CD4-positive, alpha-beta memory T cell (primary cell): Measurements from ENCODE around the gene GOLGA1. TPM values are rescaled to one million over a fixed set of nuclear protein-coding genes. Genes with fewer than 3 reads are reported as not detected.
A peak's percentile ranks its signal among the peaks of the same experiment; 100 is the strongest.

Source experiments
- CTCF ChIA-PET: fragments of 350-600 bp; sonication (Branson Sonifier 250); formaldehyde crosslinking; loops from one replicate; lab custom pipeline; 2021; ENCODE audit warnings: inconsistent platforms; ENCODE audit not compliant: partially characterized antibody; lab: Charles Lee
- POLR2A ChIA-PET: fragments of 350-600 bp; sonication (Branson Sonifier 250); formaldehyde crosslinking; loops from one replicate; lab custom pipeline; 2021; ENCODE audit not compliant: partially characterized antibody; lab: Charles Lee
- DNase-seq, 5 donors: peaks; one replicate each; pipeline versions ENCODE4 v3.0.0 to v3.0.0-alpha.2; 2020 to 2022; ENCODE audit warnings: mixed read lengths in 1 of 5
- H3K27ac ChIP-seq: one replicate; pipeline ENCODE4 v1.7.0; 2013; ENCODE audit warnings: low read depth, low read length
- H3K27me3 ChIP-seq: 2 replicates; pipeline ENCODE4 v1.7.0; 2013; ENCODE audit warnings: mild to moderate bottlenecking, low read length, moderate library complexity; ENCODE audit not compliant: insufficient read depth
- H3K36me3 ChIP-seq: 2 replicates; pipeline ENCODE4 v1.7.0; 2013; ENCODE audit warnings: mild to moderate bottlenecking, low read length, moderate library complexity; ENCODE audit not compliant: insufficient read depth
- H3K4me1 ChIP-seq: 2 replicates; pipeline ENCODE4 v1.7.0; 2013; ENCODE audit warnings: mild to moderate bottlenecking, low read length, moderate library complexity; ENCODE audit not compliant: insufficient read depth
- H3K4me3 ChIP-seq, 2 donors: one replicate each; pipeline ENCODE4 v1.7.0; 2013; ENCODE audit warnings: low read length in 2 of 2, mild to moderate bottlenecking in 1 of 2
- H3K9me3 ChIP-seq, 2 donors: one replicate each; pipeline ENCODE4 v1.7.0; 2013; ENCODE audit warnings: low read length in 2 of 2, control low read depth in 1 of 2; ENCODE audit not compliant: control insufficient read depth in 1 of 2
- H3K27ac Mint-ChIP-seq, 7 donors: one replicate each; pipeline ENCODE4 v1.8.0; 2020 to 2021; ENCODE audit warnings: mixed read lengths in 7 of 7, mild to moderate bottlenecking in 6 of 7, inconsistent platforms in 3 of 7, moderate library complexity in 3 of 7
- H3K27me3 Mint-ChIP-seq, 2 donors: one replicate each; pipeline ENCODE4 v1.8.0; 2020 to 2021; ENCODE audit warnings: mixed read lengths in 2 of 2
- H3K36me3 Mint-ChIP-seq, 2 donors: one replicate each; pipeline ENCODE4 v1.8.0; 2020 to 2021; ENCODE audit warnings: mixed read lengths in 2 of 2, inconsistent platforms in 1 of 2, mild to moderate bottlenecking in 1 of 2
- H3K4me1 Mint-ChIP-seq, 4 donors: one replicate each; pipeline ENCODE4 v1.8.0; 2020 to 2021; ENCODE audit warnings: mixed read lengths in 4 of 4, mild to moderate bottlenecking in 1 of 4
- H3K4me3 Mint-ChIP-seq, 8 donors: one replicate each; pipeline ENCODE4 v1.8.0; 2020 to 2021; ENCODE audit warnings: mixed read lengths in 8 of 8, mild to moderate bottlenecking in 7 of 8, moderate library complexity in 6 of 8, inconsistent platforms in 3 of 8
- H3K9me3 Mint-ChIP-seq, 8 donors: one replicate each; pipeline ENCODE4 v1.8.0; 2020 to 2021; ENCODE audit warnings: mixed read lengths in 8 of 8, mild to moderate bottlenecking in 5 of 8, inconsistent platforms in 3 of 8, moderate library complexity in 1 of 8
- intact Hi-C: fragments of 100-400 bp; cut with micrococcal nuclease; formaldehyde crosslinking; loops from one replicate; pipeline ENCODE4 v1.15.1; 2023
- polyA plus RNA-seq, 2 donors: library from polyadenylated mRNA; unstranded; fragments of 300-500 nt; fragmentation: Illumina TruSeq; gene quantifications; one replicate each; pipeline ENCODE4 v1.2.3, GENCODE V29; 2021
- total RNA-seq, 2 experiments: library from RNA; stranded (reverse); gene quantifications; one replicate each; pipeline ENCODE4 v1.2.3, GENCODE V29; 2021

The GOLGA1 gene, protein sequence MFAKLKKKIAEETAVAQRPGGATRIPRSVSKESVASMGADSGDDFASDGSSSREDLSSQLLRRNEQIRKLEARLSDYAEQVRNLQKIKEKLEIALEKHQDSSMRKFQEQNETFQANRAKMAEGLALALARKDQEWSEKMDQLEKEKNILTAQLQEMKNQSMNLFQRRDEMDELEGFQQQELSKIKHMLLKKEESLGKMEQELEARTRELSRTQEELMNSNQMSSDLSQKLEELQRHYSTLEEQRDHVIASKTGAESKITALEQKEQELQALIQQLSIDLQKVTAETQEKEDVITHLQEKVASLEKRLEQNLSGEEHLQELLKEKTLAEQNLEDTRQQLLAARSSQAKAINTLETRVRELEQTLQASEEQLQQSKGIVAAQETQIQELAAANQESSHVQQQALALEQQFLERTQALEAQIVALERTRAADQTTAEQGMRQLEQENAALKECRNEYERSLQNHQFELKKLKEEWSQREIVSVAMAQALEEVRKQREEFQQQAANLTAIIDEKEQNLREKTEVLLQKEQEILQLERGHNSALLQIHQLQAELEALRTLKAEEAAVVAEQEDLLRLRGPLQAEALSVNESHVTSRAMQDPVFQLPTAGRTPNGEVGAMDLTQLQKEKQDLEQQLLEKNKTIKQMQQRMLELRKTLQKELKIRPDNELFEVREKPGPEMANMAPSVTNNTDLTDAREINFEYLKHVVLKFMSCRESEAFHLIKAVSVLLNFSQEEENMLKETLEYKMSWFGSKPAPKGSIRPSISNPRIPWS
- total RNA-seq (10 to 100 TPM; 27.3 to 38.3 TPM), polyA plus RNA-seq (1 to 10 TPM; 3.1 to 6.0 TPM)

DNA sequence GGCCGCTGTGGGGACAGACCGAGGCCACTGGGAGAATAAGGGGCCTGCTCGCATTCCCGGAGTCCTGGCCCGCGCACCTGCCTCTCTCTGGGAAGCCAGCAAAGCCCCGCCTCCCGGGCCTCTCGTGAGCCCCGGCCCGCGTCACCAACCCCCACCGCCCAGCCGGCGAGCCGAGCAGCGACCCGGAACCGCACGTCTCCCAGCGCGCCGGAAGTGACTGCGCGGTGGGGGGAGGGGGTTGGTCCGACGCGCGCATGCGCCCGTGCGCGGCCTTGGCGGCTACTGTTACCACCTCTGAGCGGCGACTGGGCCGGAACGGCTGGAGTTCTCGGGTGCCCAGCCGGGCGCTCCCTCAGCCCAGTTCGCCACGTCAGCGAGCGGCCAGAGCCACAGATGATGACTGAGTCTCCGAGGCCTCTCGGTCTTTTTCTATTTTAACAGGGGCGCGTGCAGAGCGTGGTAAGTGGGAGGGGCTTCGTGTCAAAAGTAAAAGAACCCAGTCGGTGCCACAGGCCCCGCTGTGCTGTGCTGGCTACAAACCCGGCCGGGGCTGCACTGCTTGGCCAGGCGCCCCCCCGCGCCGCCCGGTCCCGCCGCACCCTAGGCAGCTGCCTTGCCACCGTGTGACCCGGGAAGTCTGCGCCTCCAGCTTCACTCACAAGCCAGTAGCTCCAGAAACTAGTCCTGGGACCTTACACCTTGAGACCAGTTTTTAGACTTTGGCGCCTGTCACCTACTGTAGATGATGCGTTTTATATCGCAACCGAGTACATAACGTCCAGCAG is at the start of gene GOLGA1:
Gene GOLGA1, minus strand, starts transcription at position 190 of the 785 bp plus-strand sequence. CDS start 2,372 bp downstream, outside the sequence.
- Histone ChIP-seq H3K4me3 (peak within 1 kb of the TSS; percentile 94 to 99), H3K36me3 (peaks cover 2% of the 10 kb centered on the region), H3K4me1 (peaks cover 18% of the 10 kb centered on the region), H3K27me3 (no peaks in the 10 kb centered on the region), H3K9me3 (no peaks in the 10 kb centered on the region), H3K27ac (peak within 1 kb of the TSS; percentile 96)
- CTCF ChIA-PET: interaction anchor here (0.9 to 1.2 kb wide), 4 partner anchors 24 to 300 kb away, joined by 3 to 7 read pairs (median 5); partner anchors contain the start of genes HSPA5 and SCAI
- H3K4me3 Mint-ChIP-seq: peak within 1 kb of the TSS; percentile 91 to 97 (median 96)
- no peaks in the 10 kb centered on the region for H3K9me3 Mint-ChIP-seq
- intact Hi-C loops: loop anchor here (1.0 to 2.0 kb wide), 7 partner anchors 24 to 300 kb away; partner anchors contain the start of genes ARPC5L, HSPA5, NR6A1 and PPP6C
- POLR2A ChIA-PET: interaction anchor here (0.8 to 3.4 kb wide), 17 partner anchors 9 to 300 kb away, joined by 3 to 51 read pairs (median 5); partner anchors contain the start of genes ARPC5L, HSPA5, NR6A1 and RPL35
- H3K36me3 Mint-ChIP-seq: peaks cover 7 to 25% of the 10 kb centered on the region in 2 donors
- peak; percentile 93 to 95 (median 94) for DNase-seq
- no peaks in the 10 kb centered on the region for H3K27me3 Mint-ChIP-seq
- peaks cover 13 to 35% (median 27%) of the 10 kb centered on the region in 4 donors for H3K4me1 Mint-ChIP-seq
- peak within 1 kb of the TSS; percentile 86 to 99 (median 97) for H3K27ac Mint-ChIP-seq

DNA sequence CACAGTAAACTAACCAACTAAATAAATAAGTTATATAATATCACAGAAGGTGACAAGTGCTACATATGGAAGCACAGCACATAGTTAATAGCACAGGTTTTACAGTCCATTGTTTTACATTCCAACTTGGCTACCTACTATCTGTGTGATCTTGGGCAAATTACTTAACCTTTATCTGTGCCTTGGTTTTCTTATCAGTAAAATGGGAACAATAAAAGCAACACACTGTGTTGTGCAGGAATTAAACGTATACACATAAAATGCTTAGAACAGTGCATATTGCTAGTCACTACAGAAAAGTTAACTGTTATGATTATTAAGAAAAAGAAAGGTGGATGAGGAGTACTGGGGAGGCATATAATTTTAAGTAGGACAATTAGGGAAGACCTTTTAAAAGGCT is 42.8 kb upstream of the GOLGA1 start:
- H3K9me3 Mint-ChIP-seq: no peaks in the 10 kb centered on the region
- POLR2A ChIA-PET: no interaction called here
- H3K27ac Mint-ChIP-seq: no peak overlapping the region
- H3K4me1 Mint-ChIP-seq: no peaks in the 10 kb centered on the region
- H3K9me3 ChIP-seq: no peaks in the 10 kb centered on the region
- CTCF ChIA-PET: no interaction called here
- no peak overlapping the region for H3K4me3 ChIP-seq
- H3K36me3 Mint-ChIP-seq: peaks cover 23 to 37% of the 10 kb centered on the region in 2 donors
- H3K27me3 ChIP-seq: no peaks in the 10 kb centered on the region
- no peak overlapping the region for H3K4me3 Mint-ChIP-seq
- H3K4me1 ChIP-seq: no peaks in the 10 kb centered on the region
- H3K27ac ChIP-seq: no peak overlapping the region
- intact Hi-C loops: no loop called here
- peaks cover 8% of the 10 kb centered on the region for H3K36me3 ChIP-seq
- DNase-seq: no peak
- no peaks in the 10 kb centered on the region for H3K27me3 Mint-ChIP-seq

DNA sequence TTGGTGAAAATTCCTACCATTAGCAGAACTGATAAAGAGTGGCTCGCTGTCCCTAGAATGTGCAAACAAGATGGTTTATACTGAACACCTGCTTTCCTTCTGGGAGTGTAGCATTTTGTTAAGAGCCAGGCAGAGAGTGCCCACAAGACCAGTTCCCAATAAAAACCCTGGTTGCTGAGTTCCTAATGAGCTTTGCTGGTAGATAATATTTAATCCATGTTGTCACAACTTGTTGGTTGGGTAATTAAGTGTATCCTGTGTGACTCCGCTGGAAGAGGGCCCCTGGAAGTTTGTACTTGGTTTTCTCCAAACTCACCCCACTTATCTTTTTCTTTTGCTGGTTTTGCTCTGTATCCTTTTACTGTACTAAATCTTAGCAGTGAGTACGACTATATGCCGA is 39.5 kb upstream of the GOLGA1 start:
- H3K4me1 ChIP-seq: no peaks in the 10 kb centered on the region
- intact Hi-C loops: no loop called here
- CTCF ChIA-PET: no interaction called here
- no peaks in the 10 kb centered on the region for H3K9me3 Mint-ChIP-seq
- H3K27me3 Mint-ChIP-seq: no peaks in the 10 kb centered on the region
- peaks cover 19 to 29% of the 10 kb centered on the region in 2 donors for H3K36me3 Mint-ChIP-seq
- no peaks in the 10 kb centered on the region for H3K9me3 ChIP-seq
- no peak for DNase-seq
- H3K27ac Mint-ChIP-seq: no peak overlapping the region
- POLR2A ChIA-PET: no interaction called here
- H3K36me3 ChIP-seq: peaks cover 8% of the 10 kb centered on the region
- no peaks in the 10 kb centered on the region for H3K4me1 Mint-ChIP-seq
- H3K4me3 Mint-ChIP-seq: no peak overlapping the region
- H3K27me3 ChIP-seq: no peaks in the 10 kb centered on the region
- H3K27ac ChIP-seq: no peak overlapping the region
- H3K4me3 ChIP-seq: no peak overlapping the region

DNA sequence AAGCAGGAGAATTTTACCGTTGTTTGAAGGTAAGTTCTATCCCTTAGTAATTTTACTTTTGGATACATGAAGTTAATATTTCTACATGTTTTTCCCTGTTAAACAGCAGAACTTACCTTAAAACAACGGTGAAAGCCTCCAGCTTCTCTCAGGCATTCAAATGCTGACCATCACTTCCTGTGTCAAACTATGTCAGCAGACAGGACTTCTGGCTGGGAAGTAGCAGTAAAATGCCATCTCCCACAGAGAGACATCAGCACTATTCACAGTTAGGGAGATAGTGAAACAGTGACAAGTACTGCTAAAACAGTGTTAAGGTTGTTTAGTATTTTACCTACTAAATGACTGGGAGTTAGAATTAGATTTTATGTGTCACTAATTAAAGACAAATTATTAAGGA is 34.2 kb upstream of the GOLGA1 start:
- Mint-ChIP-seq H3K27ac (peak overlapping the region in 2 of 7 donors; percentile 53), H3K36me3 (peaks cover 16 to 18% of the 10 kb centered on the region in 2 donors), H3K4me3 (no peak overlapping the region), H3K4me1 (peaks cover 0 to 2% (median under 1%) of the 10 kb centered on the region in 4 donors), H3K9me3 (no peaks in the 10 kb centered on the region), H3K27me3 (no peaks in the 10 kb centered on the region)
- Histone ChIP-seq H3K9me3 (no peaks in the 10 kb centered on the region), H3K27ac (no peak overlapping the region), H3K4me3 (no peak overlapping the region), H3K4me1 (no peaks in the 10 kb centered on the region), H3K27me3 (no peaks in the 10 kb centered on the region), H3K36me3 (no peaks in the 10 kb centered on the region)
- ChIA-PET POLR2A (no interaction called here), CTCF (no interaction called here)
- no peak for DNase-seq
- intact Hi-C loops: no loop called here

DNA sequence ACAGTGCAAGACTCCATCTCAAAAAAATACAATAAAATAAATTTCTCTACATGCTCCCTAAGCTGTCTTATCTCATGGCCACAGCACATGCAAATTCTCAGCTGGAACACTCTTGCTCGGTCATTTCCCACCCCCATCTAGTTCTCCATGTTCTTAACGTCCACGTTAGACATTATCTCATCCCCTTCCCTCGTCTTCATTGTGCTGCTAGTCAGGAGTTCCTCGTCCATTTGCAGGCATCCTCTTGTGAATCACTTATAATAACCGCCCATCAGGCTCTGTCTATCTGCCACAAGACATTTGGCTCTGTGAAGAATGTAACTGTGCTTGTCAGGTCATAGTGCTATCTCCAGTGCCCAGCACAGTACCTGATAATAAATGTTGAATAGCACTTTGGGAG is 32.9 kb upstream of the GOLGA1 start:
- Mint-ChIP-seq H3K9me3 (no peaks in the 10 kb centered on the region), H3K36me3 (peaks cover 18 to 23% of the 10 kb centered on the region in 2 donors), H3K27me3 (no peaks in the 10 kb centered on the region), H3K27ac (no peak overlapping the region), H3K4me1 (peaks cover 0 to 2% (median under 1%) of the 10 kb centered on the region in 4 donors), H3K4me3 (no peak overlapping the region)
- no peak overlapping the region for H3K4me3 ChIP-seq
- H3K27ac ChIP-seq: no peak overlapping the region
- H3K36me3 ChIP-seq: no peaks in the 10 kb centered on the region
- CTCF ChIA-PET: interaction anchor here (0.7 kb wide), 1 partner anchor 121 kb away, joined by 3 read pairs; the partner anchor contains the start of gene WDR38
- intact Hi-C loops: no loop called here
- no peaks in the 10 kb centered on the region for H3K4me1 ChIP-seq
- DNase-seq: no peak
- POLR2A ChIA-PET: interaction anchor here (0.9 kb wide), 1 partner anchor 31 kb away, joined by 3 read pairs; no protein-coding TSS in a partner anchor
- no peaks in the 10 kb centered on the region for H3K27me3 ChIP-seq
- no peaks in the 10 kb centered on the region for H3K9me3 ChIP-seq

DNA sequence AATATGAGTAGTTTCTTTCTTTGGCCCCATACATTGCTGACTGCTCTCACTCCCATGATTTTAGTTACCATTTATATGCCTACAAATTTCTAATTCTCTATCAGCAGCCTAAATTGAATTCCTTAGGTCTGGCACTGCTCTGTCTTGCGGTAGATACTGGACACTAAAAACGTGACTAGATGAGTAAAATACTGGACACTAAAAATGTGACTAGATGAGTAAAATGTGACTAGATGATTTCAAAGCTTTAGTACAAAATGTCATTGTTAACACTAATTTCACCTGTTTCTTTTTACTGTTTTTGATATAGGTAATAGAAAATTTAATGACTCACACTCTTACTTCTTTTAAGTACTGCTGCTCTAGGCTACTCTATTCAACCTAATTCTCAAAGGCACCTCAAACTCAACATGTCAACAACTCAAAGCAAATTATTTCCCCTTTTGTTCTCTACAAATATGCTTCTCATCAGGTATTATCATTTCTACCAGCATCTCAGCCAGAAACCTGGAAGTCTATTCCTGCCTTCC is 31.4 kb upstream of the GOLGA1 start:
- ChIA-PET CTCF (no interaction called here), POLR2A (interaction anchor here (0.9 kb wide), 1 partner anchor 15 kb away, joined by 3 read pairs; no protein-coding TSS in a partner anchor)
- Mint-ChIP-seq H3K27ac (peak overlapping the region in 1 of 7 donors; percentile 69), H3K36me3 (peaks cover 25 to 28% of the 10 kb centered on the region in 2 donors), H3K4me1 (peaks cover 0 to 5% (median 2%) of the 10 kb centered on the region in 4 donors), H3K4me3 (no peak overlapping the region), H3K27me3 (no peaks in the 10 kb centered on the region), H3K9me3 (no peaks in the 10 kb centered on the region)
- Histone ChIP-seq H3K4me3 (no peak overlapping the region), H3K27ac (no peak overlapping the region), H3K36me3 (no peaks in the 10 kb centered on the region), H3K9me3 (no peaks in the 10 kb centered on the region), H3K4me1 (no peaks in the 10 kb centered on the region), H3K27me3 (no peaks in the 10 kb centered on the region)
- DNase-seq: no peak
- intact Hi-C loops: no loop called here
